CD4-positive, alpha-beta T cell treated with Interferon alpha-2 for 1 hour (primary cell): Measurements from ENCODE around the gene PLPP3.
"Not testable (repeated sequence)": the region's sequence is repeated elsewhere in the genome, so short reads cannot be mapped to it uniquely, and the experiment has no call there.

ENCODE experiments used
- DNase-seq, 2 donors: peaks; one replicate each; pipeline ENCODE4 v3.0.0-alpha.2; 2020 to 2022

The PLPP3 gene

DNA sequence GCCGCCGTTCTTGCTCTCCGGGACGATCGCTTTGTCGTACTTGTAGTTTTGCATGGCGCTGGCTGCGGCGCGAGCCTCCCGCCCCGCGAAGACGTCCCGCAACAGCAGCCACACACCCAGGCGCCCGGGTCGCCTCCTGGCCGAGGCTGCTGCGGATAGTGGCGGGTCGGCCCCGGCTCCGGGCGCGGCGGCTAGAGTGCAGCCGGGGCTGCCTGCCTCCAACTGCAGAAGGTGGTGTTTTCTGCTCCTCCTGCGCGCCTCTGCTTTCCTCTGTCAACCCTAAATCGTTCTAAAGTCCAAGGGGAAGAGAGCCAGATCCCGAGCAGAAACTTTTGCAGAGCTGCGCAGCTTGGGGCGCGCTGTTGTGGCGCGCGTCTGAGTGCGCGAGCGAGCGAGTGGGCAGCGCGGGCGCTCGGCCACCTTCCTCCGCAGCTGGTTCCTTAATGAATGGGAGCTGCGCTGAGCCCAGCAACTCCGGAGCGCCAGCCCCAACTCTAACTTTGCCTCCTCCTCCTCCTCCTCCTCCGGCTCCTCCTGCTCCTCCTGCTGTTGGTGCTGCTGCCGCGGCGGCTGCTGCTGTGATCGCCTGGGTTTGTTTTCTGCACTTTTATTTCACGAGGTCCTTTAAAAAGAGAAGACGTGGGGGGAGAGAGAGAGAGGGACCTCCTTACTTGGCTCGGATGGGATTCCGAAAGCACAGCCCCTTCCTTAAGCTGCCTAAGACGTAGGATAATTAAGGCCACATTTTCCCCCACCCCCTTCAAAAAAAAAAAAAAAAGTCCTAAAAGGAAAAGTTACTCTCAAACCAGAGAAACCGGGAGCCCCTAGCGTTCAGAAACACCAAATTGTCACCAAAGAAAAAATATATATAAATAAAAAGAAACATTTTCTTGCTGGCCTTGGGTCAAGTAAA is at the start of gene PLPP3:
Gene PLPP3, minus strand, starts transcription at position 601 of the 913 bp plus-strand sequence. Its CDS starts 547 bp downstream, at position 54.
- no peak for DNase-seq

DNA sequence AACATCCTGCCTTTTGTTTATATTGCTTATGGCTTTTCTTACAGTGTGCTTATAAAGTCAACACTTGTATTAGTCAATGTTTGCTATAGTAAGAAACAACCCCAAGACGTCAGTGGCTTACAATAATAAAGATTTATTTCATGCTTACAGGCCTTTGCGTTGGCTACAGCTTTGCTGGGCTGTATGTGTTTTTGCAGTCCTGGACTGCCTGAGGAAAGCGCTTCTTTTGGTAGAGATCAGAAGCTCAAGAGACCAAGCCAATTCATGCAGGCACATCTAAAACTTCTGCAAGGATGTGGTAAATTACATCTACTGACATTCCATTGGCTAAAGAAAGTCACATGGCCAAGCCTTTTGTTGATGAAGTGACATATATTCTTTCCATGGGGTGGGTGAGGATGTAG is 48.3 kb upstream of the PLPP3 start:
- DNase-seq = no peak

DNA sequence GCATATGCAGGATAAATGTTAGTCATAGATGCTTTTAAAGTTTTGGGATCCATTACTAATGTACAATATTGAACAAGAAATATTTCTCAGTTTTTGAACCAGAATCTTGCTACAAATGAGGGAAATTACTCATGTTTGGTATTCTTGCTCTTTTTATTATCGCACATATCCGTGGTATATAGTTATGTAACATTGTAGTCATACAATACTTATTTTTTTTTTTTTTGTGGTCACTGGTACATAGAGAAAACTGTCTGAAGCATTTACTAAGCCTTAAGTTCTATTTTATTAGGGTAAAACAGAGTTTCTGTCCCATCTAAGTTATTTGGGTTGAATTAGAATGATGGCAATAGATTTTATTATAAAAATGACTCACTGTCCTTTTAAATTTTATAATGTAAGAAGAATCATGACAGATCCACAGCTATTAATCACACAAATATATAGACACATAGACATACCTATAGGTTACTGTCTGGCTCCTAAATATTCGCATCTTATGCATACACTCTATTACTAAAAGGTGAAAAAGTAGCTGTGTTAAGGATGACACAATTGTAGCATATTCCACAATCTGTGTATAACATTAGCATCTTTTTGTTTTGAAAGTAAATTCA is 47.8 kb upstream of the PLPP3 start:
- DNase-seq = no peak

DNA sequence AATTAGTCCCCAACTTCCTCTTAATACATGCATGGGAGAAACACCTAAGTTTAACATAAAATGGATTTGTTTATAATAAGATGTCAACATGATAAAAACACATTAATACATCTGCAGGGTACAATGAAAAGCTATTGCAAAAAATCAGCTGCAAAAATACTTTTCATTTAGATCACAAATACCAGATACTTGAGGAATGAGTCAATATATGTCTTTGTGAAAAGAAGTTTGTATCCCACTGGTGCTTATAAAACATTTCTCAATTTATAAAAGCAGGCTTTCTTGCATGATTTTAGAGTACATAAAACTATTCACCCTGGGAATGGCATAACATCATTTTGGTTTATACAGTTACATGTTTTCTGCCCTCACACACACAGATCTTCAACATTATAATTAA is 47.2 kb upstream of the PLPP3 start:
- DNase-seq = no peak

DNA sequence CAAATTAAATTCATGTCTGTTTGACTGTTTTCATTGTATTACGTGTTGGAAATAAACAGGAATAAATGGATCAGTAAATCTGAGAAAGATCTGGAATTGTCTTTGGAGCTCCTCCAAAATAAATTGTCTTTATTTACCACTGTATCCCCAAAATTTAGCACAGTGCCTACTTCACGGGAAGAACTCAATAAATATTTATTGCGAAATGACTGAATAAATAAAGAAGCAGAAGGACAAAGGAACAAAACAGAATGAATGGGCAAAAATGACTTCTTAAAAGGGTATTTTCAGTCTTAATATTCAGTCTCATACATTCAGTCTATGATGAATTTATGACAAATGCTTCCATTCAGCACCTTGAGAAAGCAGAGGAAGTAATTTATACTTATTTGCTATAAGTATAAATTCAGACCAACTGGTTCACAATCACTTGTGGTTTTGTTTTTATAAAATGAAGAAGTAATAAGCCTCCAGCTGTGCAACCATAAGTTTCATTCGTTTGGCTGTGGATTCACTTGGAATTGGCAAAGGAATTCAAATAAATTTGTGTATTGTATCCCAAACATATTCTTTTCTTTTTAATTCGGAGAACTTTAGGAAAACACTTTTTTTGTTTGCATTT is 46.6 kb upstream of the PLPP3 start:
- DNase-seq = no peak

DNA sequence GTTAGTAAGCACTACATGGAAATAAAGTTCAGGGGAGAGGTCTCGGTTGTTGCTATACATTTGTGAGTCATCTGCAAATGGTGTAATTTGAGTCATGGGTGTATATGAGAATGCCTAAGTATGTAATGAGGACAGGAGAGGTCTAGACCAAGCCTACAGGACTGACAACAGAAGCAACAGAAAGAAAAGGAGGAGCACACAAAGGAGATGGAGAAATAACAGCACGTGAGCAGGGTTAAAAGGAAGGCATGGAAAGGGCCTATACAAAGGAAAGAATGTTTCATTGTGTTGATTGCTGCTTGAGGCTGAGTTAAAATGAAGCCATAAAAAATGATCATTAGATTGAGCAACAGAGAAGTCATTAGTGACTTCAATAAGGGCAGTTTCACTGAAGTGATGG is 37.8 kb upstream of the PLPP3 start:
- DNase-seq = no peak

DNA sequence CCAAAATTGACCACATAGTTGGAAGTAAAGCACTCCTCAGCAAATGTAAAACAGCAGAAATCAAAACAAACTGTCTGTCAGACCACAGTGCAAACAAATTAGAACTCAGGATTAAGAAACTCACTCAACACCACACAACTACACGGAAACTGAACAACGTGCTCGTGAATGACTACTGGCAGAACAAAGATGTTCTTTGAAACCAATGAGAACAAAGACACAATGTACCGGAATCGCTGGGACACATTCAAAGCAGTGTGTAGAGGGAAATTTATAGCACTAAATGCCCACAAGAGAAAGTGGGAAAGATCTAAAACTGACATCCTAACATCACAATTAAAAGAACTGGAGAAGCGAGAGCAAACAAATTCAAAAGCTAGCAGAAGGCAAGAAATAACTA is 31.4 kb upstream of the PLPP3 start:
- DNase-seq = not testable (repeated sequence)

DNA sequence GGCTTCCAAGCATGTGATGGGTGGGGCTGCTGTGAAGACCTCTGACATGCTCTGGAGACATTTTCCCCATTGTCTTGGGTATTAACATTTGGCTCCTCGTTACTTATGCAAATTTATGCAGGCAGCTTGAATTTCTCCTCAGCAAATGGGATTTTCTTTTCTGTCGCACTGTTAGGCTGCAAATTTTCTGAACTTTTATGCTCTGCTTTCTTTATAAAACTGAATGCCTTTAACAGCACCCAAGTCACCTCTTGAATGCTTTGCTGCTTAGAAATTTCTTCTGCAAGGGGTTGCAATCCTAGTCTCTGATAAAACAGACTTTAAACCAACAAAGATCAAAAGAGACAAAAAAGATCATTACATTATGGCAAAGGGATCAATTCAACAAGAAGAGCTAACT is 30.7 kb upstream of the PLPP3 start:
- not testable (repeated sequence) for DNase-seq

DNA sequence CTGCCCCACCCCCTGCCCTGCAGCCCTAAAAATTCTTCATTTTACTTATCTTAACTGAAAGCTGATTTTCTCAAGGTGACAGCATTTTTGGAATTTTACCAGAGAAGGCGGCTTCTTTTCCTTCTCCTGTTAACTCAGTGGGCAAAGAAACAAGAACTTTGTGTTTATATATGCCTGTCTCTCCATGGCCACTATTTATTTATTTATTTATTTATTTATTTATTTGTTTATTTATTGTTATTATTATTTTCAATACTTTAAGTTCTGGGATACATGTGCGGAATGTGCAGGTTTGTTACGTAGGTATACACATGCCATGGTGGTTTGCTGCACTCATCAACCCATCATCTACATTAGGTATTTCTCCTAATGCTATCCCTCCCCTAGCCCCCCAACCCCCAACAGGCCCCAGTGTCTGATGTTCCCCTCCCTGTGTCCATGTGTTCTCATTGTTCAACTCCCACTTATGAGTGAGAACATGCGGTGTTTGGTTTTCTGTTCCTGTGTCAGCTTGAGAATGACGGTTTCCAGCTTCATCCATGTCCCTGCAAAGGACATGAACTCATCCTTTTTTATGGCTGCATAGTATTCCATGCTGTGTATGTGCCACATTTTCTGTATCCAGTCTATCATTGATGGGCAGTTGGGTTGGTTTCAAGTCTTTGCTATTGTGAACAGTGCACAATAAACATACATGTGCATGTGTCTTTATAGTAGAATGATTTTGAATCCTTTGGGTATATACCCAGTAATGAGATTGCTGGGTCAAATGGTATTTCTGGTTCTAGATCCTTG is 16.2 kb upstream of the PLPP3 start:
- not testable (repeated sequence) for DNase-seq

DNA sequence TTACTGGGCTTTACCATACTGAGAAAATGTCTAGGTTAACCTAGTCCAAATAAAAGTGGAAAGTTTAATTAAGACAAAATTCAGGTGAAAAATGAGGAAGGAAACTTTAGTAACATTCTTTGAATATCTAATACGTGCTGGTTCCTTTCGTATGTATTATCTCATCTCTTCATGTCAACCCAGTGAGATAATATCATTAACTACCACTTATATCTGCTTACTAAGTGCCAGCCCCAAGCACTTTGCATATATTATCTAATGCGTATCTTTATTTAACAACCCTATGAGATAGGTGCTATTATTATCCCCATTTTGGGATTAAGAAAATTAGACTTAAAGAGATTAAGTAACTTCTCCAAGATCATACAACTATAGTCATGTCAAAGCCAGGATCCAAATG is 12.5 kb upstream of the PLPP3 start:
- no peak for DNase-seq

DNA sequence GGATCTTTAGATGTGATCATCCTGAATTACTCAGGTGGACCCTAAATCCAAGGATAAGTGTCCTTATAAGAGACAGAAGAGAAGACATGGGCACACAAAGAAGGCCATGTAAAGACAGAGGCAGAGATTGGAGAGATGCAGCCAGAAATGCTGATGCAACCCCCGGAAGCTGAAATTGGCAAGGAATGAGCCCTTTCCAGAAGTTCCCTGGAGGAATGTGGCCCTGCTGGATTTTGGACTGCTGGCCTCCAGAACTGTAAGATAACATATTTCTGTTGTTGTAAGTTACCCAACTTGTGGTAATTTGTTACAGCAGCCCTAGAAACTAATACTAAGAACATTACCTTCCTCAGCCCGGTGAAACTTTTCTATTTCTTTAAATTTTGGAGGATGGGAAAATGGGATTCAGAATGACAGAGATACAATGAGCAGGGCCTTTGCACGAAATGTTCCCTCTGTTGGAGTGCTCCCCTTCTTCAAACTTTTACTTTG is 11.2 kb upstream of the PLPP3 start:
- DNase-seq = no peak

DNA sequence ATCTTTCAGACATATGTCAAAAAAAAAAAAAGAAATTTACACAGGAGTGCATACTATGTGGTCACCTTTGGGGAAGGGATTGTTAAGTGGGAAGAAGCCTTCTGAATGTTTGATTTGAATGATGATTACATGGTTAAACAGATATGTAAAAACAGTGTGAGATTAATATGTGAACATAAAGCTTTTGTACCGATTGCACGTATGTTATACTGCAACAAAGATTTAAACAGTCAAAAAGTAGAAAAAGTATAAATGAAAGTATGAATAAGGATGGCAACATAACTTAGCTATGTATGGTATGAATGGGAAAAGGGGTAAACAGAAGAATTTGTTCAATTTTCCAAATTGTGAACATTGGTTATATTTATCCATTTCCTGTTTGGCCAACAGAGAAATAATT is 10.0 kb upstream of the PLPP3 start:
- DNase-seq = no peak

DNA sequence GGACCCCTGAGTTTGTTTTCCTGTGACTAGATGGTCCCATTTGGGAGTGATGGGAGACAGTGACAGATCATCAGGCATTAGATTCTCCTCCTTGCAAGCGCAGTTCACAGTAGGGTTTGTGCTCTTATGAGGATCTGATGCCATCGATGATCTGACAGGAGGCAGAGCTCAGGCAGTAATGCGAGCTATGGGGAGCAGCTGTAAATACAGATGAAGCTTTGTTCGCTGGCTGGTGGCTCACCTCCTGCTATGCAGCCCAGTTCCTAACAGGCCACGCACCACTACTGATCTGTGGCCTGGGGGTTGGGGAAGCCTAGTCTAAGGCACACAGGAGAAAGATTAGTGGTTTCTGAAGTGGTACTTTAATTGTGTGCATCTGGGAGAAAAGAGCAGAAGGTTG is 7.1 kb upstream of the PLPP3 start:
- DNase-seq = no peak

DNA sequence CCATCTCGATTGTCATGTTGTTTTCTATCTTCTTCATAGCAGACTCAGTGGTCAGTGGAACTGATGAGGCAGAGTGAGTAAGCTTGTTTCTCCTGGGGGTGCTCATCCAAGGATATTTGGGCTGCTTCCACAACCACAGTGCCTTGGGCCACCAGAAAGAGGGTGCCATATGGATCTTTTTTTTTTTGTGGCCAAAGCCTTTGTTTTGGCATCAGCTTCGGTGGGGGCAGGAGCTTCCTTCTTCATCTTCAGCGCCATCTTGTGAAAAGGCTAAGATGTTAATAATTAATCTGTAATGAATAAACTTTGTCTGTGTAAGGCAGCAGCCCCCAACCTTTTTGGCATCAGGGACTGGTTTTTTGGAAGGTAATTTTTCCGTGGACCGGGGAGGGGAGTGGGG is 6.6 kb upstream of the PLPP3 start:
- no peak for DNase-seq

DNA sequence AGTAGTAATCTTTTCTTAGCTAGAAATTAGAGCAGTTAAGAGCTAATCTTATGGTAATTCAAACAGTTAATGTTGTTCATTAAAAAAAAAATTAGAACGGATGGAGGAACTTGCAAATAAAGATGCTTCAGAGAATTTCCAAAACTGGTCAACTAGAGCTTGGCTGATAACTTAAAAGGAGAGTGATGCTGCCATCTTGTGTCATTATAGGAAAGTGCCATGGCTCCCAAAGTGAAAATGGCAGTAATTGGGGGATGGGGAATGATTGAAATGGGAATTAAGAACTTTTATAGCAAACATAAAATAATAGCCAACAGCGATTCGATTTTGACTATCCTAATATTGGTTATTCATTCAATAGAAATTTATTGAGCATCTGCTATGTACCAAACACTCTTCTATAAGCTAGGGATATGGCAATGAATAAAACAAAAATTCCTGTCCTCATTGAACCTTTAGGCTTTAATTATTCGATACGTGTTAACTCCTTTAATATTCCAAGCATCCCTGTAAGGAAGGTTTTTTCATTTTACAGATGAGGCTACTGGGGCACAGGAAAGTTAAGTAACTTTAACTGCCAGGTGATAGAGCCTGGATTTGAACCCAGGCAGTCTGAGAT is 5.7 kb upstream of the PLPP3 start:
- DNase-seq = peak in 1 of 2 donors; percentile 7

DNA sequence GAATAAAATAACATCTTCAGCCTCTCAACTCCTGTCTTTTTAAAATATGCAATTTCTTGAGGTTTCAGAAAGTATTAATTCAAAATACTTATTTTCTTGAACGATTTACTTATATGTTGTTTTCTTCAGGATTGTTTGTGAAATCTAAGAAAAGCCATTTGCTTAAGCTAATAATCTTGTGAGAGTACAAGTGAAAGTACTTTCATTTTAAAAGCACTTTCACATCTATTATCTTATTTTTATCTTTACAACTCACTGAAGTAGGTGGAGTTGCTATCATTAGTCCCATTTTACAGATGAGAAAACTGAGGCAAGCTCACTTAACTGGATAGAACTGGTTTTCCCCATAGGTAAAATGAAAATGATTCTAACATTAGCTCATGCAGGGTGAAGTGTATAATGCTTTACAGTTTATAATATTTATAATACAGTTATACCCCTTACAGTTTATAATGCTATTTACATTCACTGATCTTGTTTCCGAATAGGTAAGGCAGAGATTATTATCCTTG is 4.7 kb upstream of the PLPP3 start:
- DNase-seq = no peak

DNA sequence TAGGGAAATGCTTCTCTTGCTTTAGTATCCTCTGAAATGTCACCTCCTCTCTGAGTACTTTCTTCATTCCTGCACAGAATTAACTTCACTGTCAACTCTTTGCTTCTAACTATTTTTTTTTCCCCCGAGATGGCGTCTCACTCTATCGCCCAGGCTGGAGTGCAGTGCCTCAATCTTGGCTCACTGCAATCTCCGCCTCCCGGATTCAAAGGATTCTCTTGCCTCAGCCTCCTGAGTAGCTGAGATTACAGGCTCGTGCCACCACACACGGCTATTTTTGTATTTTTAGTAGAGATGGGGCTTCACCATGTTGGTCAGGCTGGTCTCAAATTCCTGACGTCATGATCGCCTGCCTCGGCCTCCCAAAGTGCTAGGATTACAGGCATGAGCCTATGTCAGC is 1.4 kb upstream of the PLPP3 start:
- DNase-seq = no peak

DNA sequence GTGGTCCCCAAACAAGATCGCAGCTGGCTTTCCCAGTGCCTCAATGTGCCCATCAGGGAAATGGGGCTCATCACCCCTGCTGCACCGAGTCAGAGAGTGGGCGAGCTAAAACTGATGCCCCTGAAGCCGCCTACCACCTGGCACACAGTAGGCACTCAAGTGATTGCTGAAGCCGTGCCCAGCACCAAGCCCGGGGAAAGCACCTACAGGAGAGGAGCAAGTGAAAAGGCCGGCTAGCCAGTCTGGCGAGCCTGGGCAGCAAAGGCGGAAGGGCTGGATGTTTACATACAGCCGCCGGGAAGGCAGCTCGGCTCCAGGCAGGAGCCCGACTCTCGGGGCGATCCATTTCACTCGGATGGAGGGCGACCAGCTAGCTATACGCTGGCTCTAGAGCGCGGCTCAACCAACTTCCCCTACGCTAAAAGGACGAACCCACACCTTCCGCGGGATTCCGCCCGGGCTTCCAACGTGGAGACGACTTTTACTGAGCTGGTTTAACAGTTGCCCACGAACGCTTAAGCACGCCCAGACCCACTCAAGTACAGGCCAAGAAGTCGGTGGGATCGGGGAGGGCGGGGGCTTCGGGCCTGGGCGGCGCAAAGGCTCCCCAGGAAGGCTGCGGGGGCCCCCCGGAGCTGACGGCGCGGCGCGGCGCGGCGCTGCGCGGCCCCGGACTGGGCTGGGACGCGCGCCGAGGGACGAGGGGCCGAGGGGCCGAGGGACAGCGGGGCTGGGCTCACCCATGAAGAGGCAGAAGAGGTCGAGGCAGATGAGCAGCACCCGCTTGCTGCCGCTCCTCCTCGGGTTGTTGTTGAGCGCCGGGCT is 1.0 kb downstream of the PLPP3 start:
- peak in 1 of 2 donors; percentile 3 for DNase-seq

DNA sequence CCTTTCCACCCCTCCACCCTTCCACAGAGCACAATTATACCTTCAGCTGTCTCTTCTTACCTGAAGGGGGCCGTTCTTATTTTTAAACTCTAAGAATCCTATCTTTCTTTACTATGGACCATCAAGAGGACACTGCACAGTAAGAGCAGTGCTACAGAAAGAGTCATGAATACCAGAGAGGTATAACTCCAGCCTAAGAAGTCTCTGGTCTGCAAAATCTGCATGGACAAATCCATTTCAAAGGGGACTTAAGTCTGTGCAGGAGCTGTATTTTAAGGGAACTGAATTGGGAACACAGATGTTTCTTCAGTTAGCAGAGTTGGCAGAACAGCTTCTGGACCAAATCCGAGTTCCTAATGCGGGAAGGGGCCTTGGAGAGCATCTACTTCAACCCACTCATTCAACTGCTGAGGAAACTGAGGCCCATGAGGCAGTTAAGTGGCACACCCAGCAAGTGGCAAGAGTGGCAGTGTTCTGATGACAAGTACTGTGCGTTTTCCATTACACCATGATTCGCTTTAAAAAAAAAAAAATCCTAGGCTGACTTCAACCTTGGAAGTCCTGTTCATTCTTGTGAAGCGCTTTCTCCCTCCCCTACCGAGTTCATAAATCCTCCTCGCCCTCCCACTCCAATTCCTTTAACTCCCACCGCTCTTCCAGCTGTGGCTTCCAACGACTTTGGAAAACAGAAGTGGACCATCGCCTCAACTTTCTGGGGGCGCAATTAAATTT is 1.8 kb downstream of the PLPP3 start:
- DNase-seq = no peak

DNA sequence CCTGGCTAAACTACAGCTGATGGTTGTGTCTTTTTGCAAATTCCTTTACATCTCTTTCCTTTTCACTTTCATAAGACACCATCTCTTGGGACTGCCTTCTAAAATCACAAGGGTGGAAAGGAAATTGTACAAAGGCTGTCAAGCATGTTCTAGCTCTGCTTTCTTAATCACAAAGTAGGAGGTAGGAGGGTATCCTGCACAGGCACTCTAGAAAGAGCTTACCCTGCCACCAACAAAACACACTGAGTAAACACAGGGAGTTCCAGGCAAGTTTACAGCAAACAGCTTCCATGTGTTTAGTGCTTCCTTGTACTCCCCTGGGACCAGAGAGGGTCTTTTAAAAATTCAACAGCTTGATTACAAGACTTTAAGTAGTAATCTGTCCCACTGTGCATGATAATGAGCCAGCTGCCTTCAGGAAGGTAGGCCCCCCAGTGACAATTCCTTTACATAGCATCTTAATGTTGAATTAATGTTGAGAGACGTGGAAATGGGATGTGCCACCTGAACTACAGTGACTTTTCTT is 2.4 kb downstream of the PLPP3 start:
- DNase-seq = no peak
